HL-60 (cell line): ENCODE data around the gene TFAP2A.

Experiments used
- DNase-seq, 2 experiments: peaks; one replicate each; pipeline ENCODE4 v3.0.0-alpha.2; 2010 to 2020; ENCODE audit warnings: low read depth in 1 of 2, low spot score in 1 of 2
- H3K27ac ChIP-seq: fragments of 250-450 bp; sonication (Bioruptor Pico); replicated peaks from 2 replicates; pipeline ENCODE4 v1.5.1; 2020; ENCODE audit warnings: mild to moderate bottlenecking, moderate library complexity
- H3K27me3 ChIP-seq: fragments of 250-450 bp; sonication (Bioruptor Pico); 2 replicates; pipeline ENCODE4 v1.5.1; 2021; ENCODE audit warnings: mild to moderate bottlenecking, moderate library complexity; ENCODE audit not compliant: insufficient read depth, poor library complexity, severe bottlenecking
- H3K4me3 ChIP-seq: replicated peaks from 2 replicates; pipeline ENCODE4 v1.5.1; 2011; ENCODE audit warnings: mild to moderate bottlenecking, control low read depth, low read length; ENCODE audit not compliant: insufficient read depth
- GABPA ChIP-seq: IDR thresholded peaks from 2 replicates; pipeline ENCODE4 v1.6.1; 2012; ENCODE audit warnings: low read depth
- POLR2AphosphoS5 ChIP-seq: IDR thresholded peaks from 2 replicates; pipeline ENCODE4 v1.6.1; 2012; ENCODE audit warnings: low read depth
- SPI1 ChIP-seq: IDR thresholded peaks from 2 replicates; pipeline ENCODE4 v1.6.1; 2012; ENCODE audit warnings: low read depth, mild to moderate bottlenecking, borderline replicate concordance
- TF ChIP-seq, protein P1 (sequence below): IDR thresholded peaks from 2 replicates; pipeline ENCODE4 v1.6.1; 2012; ENCODE audit warnings: low read depth; ENCODE audit not compliant: insufficient replicate concordance
- TF ChIP-seq, protein P2 (sequence below): IDR thresholded peaks from one replicate; pipeline ENCODE4 v1.5.1; 2011; ENCODE audit warnings: low read length, control low read depth, inconsistent platforms; ENCODE audit not compliant: insufficient read depth

The TFAP2A gene

DNA sequence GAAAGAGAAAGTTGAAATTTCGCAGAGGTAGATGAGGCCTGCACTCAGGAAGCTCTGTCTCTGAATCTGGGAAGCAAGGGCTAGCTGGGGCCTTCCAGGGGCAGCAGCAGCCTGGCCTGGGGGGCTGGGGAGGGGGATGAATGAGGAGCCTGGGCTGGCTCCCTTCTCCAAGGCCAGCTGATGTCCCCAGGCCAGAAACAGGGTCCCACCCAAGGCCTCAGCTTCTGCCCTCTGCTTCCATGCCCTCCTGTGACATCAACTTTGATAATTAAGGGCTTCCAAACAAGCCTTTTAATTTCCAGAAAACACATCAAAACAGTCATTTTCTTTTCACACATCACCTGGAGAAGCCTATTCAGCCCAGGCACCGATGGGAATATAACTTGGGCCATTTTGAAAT lies 15.4 kb downstream of the TFAP2A start:
- Histone ChIP-seq H3K27ac (no peak overlapping the region), H3K4me3 (no peak overlapping the region), H3K27me3 (no peaks in the 10 kb centered on the region)
- no peak for DNase-seq
- TF ChIP-seq SPI1 (no peak), POLR2AphosphoS5 (no peak), GABPA (no peak)
- TF ChIP-seq, protein P1, sequence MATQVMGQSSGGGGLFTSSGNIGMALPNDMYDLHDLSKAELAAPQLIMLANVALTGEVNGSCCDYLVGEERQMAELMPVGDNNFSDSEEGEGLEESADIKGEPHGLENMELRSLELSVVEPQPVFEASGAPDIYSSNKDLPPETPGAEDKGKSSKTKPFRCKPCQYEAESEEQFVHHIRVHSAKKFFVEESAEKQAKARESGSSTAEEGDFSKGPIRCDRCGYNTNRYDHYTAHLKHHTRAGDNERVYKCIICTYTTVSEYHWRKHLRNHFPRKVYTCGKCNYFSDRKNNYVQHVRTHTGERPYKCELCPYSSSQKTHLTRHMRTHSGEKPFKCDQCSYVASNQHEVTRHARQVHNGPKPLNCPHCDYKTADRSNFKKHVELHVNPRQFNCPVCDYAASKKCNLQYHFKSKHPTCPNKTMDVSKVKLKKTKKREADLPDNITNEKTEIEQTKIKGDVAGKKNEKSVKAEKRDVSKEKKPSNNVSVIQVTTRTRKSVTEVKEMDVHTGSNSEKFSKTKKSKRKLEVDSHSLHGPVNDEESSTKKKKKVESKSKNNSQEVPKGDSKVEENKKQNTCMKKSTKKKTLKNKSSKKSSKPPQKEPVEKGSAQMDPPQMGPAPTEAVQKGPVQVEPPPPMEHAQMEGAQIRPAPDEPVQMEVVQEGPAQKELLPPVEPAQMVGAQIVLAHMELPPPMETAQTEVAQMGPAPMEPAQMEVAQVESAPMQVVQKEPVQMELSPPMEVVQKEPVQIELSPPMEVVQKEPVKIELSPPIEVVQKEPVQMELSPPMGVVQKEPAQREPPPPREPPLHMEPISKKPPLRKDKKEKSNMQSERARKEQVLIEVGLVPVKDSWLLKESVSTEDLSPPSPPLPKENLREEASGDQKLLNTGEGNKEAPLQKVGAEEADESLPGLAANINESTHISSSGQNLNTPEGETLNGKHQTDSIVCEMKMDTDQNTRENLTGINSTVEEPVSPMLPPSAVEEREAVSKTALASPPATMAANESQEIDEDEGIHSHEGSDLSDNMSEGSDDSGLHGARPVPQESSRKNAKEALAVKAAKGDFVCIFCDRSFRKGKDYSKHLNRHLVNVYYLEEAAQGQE: no peak
- TF ChIP-seq, protein P2, sequence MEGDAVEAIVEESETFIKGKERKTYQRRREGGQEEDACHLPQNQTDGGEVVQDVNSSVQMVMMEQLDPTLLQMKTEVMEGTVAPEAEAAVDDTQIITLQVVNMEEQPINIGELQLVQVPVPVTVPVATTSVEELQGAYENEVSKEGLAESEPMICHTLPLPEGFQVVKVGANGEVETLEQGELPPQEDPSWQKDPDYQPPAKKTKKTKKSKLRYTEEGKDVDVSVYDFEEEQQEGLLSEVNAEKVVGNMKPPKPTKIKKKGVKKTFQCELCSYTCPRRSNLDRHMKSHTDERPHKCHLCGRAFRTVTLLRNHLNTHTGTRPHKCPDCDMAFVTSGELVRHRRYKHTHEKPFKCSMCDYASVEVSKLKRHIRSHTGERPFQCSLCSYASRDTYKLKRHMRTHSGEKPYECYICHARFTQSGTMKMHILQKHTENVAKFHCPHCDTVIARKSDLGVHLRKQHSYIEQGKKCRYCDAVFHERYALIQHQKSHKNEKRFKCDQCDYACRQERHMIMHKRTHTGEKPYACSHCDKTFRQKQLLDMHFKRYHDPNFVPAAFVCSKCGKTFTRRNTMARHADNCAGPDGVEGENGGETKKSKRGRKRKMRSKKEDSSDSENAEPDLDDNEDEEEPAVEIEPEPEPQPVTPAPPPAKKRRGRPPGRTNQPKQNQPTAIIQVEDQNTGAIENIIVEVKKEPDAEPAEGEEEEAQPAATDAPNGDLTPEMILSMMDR: no peak

DNA sequence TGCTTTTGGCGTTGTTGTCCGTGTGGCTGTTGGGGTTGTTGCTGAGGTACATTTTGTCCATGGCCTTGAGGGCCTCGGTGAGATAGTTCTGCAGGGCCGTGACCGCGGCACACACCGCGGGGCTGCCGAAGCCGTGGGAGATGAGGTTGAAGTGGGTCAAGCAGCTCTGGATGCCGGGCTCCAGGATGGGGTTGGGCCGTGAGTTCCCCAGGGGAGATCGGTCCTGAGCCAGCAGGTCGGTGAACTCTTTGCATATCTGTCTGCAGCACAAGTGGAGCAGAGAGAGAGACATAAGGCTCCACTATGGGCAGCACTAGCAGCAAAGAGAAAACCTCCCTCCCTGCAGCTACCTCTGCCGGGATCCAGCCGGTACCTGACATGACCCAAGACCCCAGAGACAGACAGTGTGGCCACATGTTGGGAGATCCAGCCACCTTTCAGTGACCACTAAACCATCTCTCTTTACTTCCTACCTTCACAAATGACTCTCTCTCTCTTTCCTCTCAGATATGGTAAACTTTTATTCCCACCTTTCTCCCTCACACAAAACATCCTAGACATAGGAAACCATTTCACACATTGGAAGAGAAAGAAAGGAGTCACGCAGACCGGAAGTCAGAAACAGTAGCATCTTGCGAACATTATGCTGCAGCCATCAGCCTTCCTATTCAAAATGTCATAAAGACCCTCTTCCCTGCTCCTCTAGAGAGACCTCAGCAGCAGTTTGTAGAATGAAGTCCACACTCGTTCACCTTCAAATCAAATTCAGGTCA lies 16.2 kb downstream of the TFAP2A start:
- DNase-seq: no peak
- TF ChIP-seq, protein P2: no peak
- TF ChIP-seq GABPA (no peak), POLR2AphosphoS5 (no peak), SPI1 (no peak)
- TF ChIP-seq, protein P1: no peak
- no peaks in the 10 kb centered on the region for H3K27me3 ChIP-seq
- H3K4me3 ChIP-seq: no peak overlapping the region
- no peak overlapping the region for H3K27ac ChIP-seq

DNA sequence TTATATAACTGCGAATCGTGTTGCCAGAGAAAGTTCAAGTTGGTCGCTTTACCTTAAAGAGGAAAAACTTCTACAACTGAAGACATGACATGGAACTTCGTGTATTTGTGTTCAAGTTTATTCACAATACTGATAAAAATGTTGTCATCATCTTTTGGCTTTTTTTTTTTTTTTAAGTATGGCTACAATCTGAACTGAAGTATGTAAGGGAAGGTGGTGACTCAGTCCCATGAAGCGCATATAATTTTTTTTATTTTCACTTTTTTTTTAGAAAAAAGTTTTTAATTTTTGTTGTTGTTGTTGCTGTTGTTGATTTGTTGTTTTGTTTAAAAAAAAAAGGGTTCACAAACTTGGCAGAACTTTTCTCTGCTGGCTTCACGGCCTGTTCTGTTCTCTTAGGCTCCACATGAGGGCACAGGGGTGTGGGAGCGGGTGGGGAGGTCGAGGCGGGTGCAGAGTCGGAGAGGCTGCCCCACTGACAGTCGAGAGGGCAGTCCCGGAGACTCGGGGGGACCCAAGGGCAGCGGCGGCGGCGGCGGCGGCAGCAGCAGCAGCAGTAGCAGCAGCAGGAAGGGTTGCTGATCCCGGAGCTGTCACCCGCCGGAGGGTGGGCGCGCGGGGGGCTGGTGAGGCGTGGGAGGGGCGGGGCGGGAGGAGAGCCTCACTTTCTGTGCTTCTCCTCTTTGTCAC lies 17.0 kb downstream of the TFAP2A start:
- Histone ChIP-seq H3K27me3 (no peaks in the 10 kb centered on the region), H3K4me3 (no peak overlapping the region), H3K27ac (no peak overlapping the region)
- TF ChIP-seq SPI1 (no peak), POLR2AphosphoS5 (no peak)
- TF ChIP-seq, protein P2: no peak
- TF ChIP-seq, protein P1: no peak
- no peak for DNase-seq
